Breast epithelium (tissue), 3 donors: ENCODE results near the gene CHD5.

Experiments used
- CTCF ChIP-seq, 3 donors: fragments of 450-650 bp; IDR thresholded peaks; one replicate each; pipeline ENCODE4 v1.5.1; 2016 to 2017; ENCODE audit warnings: antibody characterized with exemption in 3 of 3, mild to moderate bottlenecking in 3 of 3, moderate library complexity in 3 of 3
- POLR2A ChIP-seq: fragments of 450-650 bp; IDR thresholded peaks from one replicate; pipeline ENCODE4 v1.6.1; 2016; ENCODE audit warnings: antibody characterized with exemption, mild to moderate bottlenecking, moderate library complexity

GRCh38 chr1:6136516-6137220, 43.5 kb downstream of the CHD5 start:
- no peak for TF ChIP-seq CTCF (IDR thresholded peaks at IDR 0.05)
- no peak for TF ChIP-seq POLR2A
